OCI-LY1 (cell line): Measurements from ENCODE around the gene TMBIM6.

Source experiments
- H2AFZ ChIP-seq: fragments of 200-600 bp; sonication (generic), shearing (Covaris generic); 2 replicates; pipeline ENCODE4 v1.6.0; 2014; ENCODE audit warnings: antibody characterized with exemption, mild to moderate bottlenecking, low read length
- H3F3A ChIP-seq: fragments of 200-600 bp; sonication (generic), shearing (Covaris generic); 2 replicates; pipeline ENCODE4 v1.6.0; 2014; ENCODE audit warnings: mild to moderate bottlenecking, antibody characterized with exemption, low read length, moderate library complexity; ENCODE audit not compliant: insufficient read depth
- H3K27ac ChIP-seq: fragments of 200-600 bp; sonication (generic); 2 replicates; pipeline ENCODE4 v1.5.1; 2014; ENCODE audit warnings: low read length, mixed run types, mild to moderate bottlenecking, low read depth; ENCODE audit not compliant: poor library complexity, severe bottlenecking
- H3K27me3 ChIP-seq: fragments of 200-600 bp; sonication (generic); 2 replicates; pipeline ENCODE4 v1.6.0; 2014; ENCODE audit warnings: antibody characterized with exemption, mild to moderate bottlenecking, low read length, moderate library complexity; ENCODE audit not compliant: insufficient read depth
- H3K36me3 ChIP-seq: fragments of 200-600 bp; sonication (generic); 2 replicates; pipeline ENCODE4 v1.6.1; 2014; ENCODE audit warnings: mild to moderate bottlenecking, antibody characterized with exemption, low read length, moderate library complexity, mixed read lengths; ENCODE audit not compliant: insufficient read depth
- H3K4me1 ChIP-seq: fragments of 200-600 bp; sonication (generic); 2 replicates; pipeline ENCODE4 v1.5.1; 2014; ENCODE audit warnings: mild to moderate bottlenecking, low read length, moderate library complexity; ENCODE audit not compliant: insufficient read depth, severe bottlenecking
- H3K4me2 ChIP-seq: fragments of 200-600 bp; sonication (generic), shearing (Covaris generic); 2 replicates; pipeline ENCODE4 v1.6.1; 2014; ENCODE audit warnings: low read length
- H3K4me3 ChIP-seq: fragments of 200-600 bp; sonication (generic); 2 replicates; pipeline ENCODE4 v1.5.1; 2014; ENCODE audit warnings: low read length, low read depth, mild to moderate bottlenecking, mixed read lengths; ENCODE audit not compliant: poor library complexity, severe bottlenecking
- H3K79me2 ChIP-seq: fragments of 200-600 bp; shearing (Covaris generic); 2 replicates; pipeline ENCODE4 v1.6.1; 2016; ENCODE audit warnings: mixed run types, low read length, mixed read lengths; ENCODE audit not compliant: insufficient read depth
- H3K9ac ChIP-seq: fragments of 200-600 bp; sonication (generic), shearing (Covaris generic); 2 replicates; pipeline ENCODE4 v1.6.1; 2014; ENCODE audit warnings: mild to moderate bottlenecking, low read length, mixed read lengths
- H3K9me2 ChIP-seq: fragments of 200-600 bp; sonication (generic), shearing (Covaris generic); 2 replicates; pipeline ENCODE4 v1.6.1; 2014; ENCODE audit warnings: low read depth, mild to moderate bottlenecking, low read length, mixed read lengths
- H3K9me3 ChIP-seq: fragments of 200-600 bp; shearing (Covaris generic); 2 replicates; pipeline ENCODE4 v1.6.1; 2014; ENCODE audit warnings: low read length, mixed read lengths
- H4K20me1 ChIP-seq: fragments of 200-600 bp; sonication (generic), shearing (Covaris generic); 2 replicates; pipeline ENCODE4 v1.6.0; 2016; ENCODE audit warnings: mild to moderate bottlenecking, low read length; ENCODE audit not compliant: insufficient read depth
- EZH2 ChIP-seq: fragments of 200-600 bp; sonication (generic), shearing (Covaris generic); IDR thresholded peaks from 2 replicates; pipeline ENCODE4 v1.8.0; 2017; ENCODE audit warnings: borderline replicate concordance, mixed run types, mild to moderate bottlenecking, antibody characterized with exemption, low read length, moderate library complexity, mixed read lengths
- TF ChIP-seq, protein P1 (sequence below): fragments of 200-600 bp; sonication (generic), shearing (Covaris generic); IDR thresholded peaks from 2 replicates; pipeline ENCODE4 v1.5.1; 2017; ENCODE audit warnings: mild to moderate bottlenecking, antibody characterized with exemption, low read length, moderate library complexity, mixed read lengths

TMBIM6 gene

DNA sequence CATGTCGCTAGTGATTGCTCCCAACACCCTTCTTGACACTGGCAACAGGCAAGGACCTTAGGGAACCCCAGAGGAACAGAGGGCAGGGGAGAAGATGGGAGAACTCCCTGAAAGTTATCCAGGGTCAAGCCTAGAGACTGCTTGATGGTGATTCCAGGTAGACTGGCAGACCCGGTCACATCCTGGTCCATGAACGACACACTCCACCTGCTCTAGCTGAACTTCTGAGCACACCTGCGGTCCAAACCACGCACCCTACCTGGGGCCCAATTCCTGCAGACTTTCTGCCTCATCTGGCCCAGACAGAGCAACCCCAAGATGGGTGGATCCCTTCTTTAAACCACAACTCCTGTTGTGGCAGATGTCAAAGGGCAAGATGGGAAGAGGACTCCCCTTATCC, 52.7 kb downstream of the TMBIM6 start:
- Histone ChIP-seq H3K9me2 (no peaks in the 10 kb centered on the region), H3K9me3 (no peaks in the 10 kb centered on the region), H3K4me2 (no peak overlapping the region), H4K20me1 (no peaks in the 10 kb centered on the region), H2AFZ (no peak overlapping the region), H3K27me3 (no peaks in the 10 kb centered on the region), H3K79me2 (no peaks in the 10 kb centered on the region), H3K36me3 (peaks cover 5% of the 10 kb centered on the region; the same call in 1 of the 2 replicates), H3F3A (no peaks in the 10 kb centered on the region), H3K4me1 (no peaks in the 10 kb centered on the region), H3K4me3 (no peak overlapping the region), H3K9ac (no peak overlapping the region), H3K27ac (no peak overlapping the region)
- TF ChIP-seq, protein P1, sequence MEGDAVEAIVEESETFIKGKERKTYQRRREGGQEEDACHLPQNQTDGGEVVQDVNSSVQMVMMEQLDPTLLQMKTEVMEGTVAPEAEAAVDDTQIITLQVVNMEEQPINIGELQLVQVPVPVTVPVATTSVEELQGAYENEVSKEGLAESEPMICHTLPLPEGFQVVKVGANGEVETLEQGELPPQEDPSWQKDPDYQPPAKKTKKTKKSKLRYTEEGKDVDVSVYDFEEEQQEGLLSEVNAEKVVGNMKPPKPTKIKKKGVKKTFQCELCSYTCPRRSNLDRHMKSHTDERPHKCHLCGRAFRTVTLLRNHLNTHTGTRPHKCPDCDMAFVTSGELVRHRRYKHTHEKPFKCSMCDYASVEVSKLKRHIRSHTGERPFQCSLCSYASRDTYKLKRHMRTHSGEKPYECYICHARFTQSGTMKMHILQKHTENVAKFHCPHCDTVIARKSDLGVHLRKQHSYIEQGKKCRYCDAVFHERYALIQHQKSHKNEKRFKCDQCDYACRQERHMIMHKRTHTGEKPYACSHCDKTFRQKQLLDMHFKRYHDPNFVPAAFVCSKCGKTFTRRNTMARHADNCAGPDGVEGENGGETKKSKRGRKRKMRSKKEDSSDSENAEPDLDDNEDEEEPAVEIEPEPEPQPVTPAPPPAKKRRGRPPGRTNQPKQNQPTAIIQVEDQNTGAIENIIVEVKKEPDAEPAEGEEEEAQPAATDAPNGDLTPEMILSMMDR = no peak
- TF ChIP-seq EZH2 = no peak

DNA sequence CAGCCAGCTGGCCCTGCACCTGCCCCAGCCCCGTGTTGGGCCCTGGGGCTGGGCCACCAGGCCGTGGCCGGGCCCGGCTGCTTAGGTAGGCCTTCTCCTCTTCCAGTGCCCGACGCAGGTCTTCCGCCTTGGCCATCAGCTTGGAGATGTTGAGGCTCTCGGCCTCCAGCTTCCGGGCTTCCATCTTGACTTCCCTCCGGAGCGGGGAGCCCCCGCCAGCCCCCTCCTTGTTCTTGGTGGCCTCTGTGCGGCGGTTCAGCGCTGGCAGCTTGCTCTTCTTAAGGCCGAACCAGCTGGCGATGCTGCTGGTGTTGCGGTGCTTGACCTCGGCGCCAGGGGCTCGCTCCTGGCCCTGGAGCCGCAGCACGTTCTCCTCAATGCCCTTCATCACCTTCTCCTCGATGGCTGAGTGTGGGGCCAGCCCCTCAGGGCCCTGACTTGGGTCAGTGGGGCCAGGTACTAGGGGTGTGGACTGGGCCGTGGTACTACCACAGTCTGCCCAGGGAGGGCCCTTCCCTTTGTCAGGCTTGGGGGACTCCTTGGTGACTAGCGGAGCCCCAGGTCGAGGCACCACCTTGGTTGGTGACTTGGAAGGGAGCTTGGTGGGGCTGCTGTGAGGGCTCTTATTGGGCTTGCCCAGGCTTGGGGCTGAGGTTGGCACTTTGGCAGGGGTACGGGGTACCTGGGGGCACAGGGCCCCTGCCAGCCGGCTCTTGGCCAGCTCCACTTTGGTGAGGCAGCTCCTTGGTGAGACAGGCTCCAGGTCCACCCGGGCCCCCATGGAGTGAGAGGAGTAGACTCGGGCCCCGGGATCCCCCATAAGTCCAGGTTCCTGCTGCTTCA, 53.7 kb downstream of the TMBIM6 start:
- TF ChIP-seq EZH2 = no peak
- TF ChIP-seq, protein P1 = no peak
- Histone ChIP-seq H3K27me3 (no peaks in the 10 kb centered on the region), H4K20me1 (no peaks in the 10 kb centered on the region), H3K27ac (no peak overlapping the region), H3K9me3 (no peaks in the 10 kb centered on the region), H3K4me3 (no peak overlapping the region), H3K4me1 (no peaks in the 10 kb centered on the region), H2AFZ (no peak overlapping the region), H3K4me2 (no peak overlapping the region), H3K79me2 (no peaks in the 10 kb centered on the region), H3K9ac (no peak overlapping the region), H3K36me3 (peaks cover 5% of the 10 kb centered on the region; the same call in 1 of the 2 replicates), H3F3A (no peaks in the 10 kb centered on the region), H3K9me2 (no peaks in the 10 kb centered on the region)

DNA sequence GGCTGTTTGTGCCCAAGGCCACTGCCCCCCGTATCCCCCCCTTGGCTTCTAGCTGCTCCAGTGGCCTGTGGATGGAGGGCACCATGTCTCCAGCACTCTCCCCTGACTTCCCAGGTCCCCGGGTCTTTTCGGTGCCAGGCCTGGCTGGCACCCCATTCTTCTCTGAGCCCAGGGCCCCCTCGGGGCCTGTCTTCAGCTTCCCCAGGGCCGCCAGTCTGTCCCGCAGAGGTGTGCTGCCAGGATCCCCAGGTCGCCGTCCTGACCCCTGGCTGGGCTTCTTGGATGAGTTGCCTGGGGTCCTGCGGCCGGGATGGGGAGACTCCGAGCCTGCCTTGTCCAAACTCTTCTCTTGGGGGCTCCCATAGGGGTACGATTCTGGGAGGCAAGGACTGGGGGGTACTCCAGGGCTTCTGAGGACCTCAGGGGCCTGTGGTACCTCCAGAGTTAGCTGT, 54.3 kb downstream of the TMBIM6 start:
- Histone ChIP-seq H2AFZ (no peak overlapping the region), H3K79me2 (no peaks in the 10 kb centered on the region), H3K4me3 (no peak overlapping the region), H3K9me2 (no peaks in the 10 kb centered on the region), H3K9me3 (no peaks in the 10 kb centered on the region), H3K9ac (no peak overlapping the region), H3K36me3 (peaks cover 5% of the 10 kb centered on the region; the same call in 1 of the 2 replicates), H3F3A (no peaks in the 10 kb centered on the region), H3K27ac (no peak overlapping the region), H3K27me3 (no peaks in the 10 kb centered on the region), H3K4me2 (no peak overlapping the region), H3K4me1 (no peaks in the 10 kb centered on the region), H4K20me1 (no peaks in the 10 kb centered on the region)
- TF ChIP-seq, protein P1 = no peak
- no peak for TF ChIP-seq EZH2
